OCI-LY7 (cell line): ENCODE results near the gene RSL24D1. TPM values are rescaled to one million over a fixed set of nuclear protein-coding genes. Genes with fewer than 3 reads are reported as not detected.

Experiments used
- BruUV-seq: library from RNA; stranded (reverse); fragments of 400-500 nt; replicated peaks from 2 replicates; lab custom pipeline; 2021; lab: Mats Ljungman, UMichigan
- CTCF ChIA-PET: fragments of 300-600 bp; sonication (Branson Sonifier 250); formaldehyde crosslinking; loops from one replicate; lab custom pipeline; 2022; ENCODE audit warnings: antibody characterized with exemption; ENCODE audit not compliant: unreplicated experiment; lab: Charles Lee
- POLR2A ChIA-PET: fragments of 300-600 bp; sonication (Branson Sonifier 250); formaldehyde crosslinking; loops from one replicate; lab custom pipeline; 2022; ENCODE audit warnings: antibody characterized with exemption; lab: Charles Lee
- DNase-seq: peaks from one replicate; pipeline ENCODE4 v3.0.0-alpha.2; 2015; ENCODE audit warnings: low spot score
- H2AFZ ChIP-seq: fragments of 200-600 bp; sonication (generic), shearing (Covaris generic); 2 replicates; pipeline ENCODE4 v1.6.1; 2014; ENCODE audit warnings: mild to moderate bottlenecking, antibody characterized with exemption, low read length, moderate library complexity
- H3K27ac ChIP-seq: fragments of 200-600 bp; sonication (generic); 2 replicates; pipeline ENCODE4 v1.5.1; 2014; ENCODE audit warnings: mixed run types, low read depth, mild to moderate bottlenecking, moderate library complexity, low read length, inconsistent platforms; ENCODE audit not compliant: poor library complexity, severe bottlenecking
- H3K36me3 ChIP-seq: fragments of 200-600 bp; sonication (generic); 2 replicates; pipeline ENCODE4 v1.6.1; 2014; ENCODE audit warnings: mild to moderate bottlenecking, antibody characterized with exemption, low read length, moderate library complexity, mixed read lengths; ENCODE audit not compliant: insufficient read depth
- H3K4me1 ChIP-seq: fragments of 200-600 bp; sonication (generic); 2 replicates; pipeline ENCODE4 v1.5.1; 2014; ENCODE audit warnings: mild to moderate bottlenecking, low read length; ENCODE audit not compliant: insufficient read depth, poor library complexity, severe bottlenecking
- H3K4me2 ChIP-seq: fragments of 200-600 bp; sonication (generic); 2 replicates; pipeline ENCODE4 v1.6.1; 2014; ENCODE audit warnings: mild to moderate bottlenecking, low read length
- H3K4me3 ChIP-seq: fragments of 200-600 bp; sonication (generic); 2 replicates; pipeline ENCODE4 v1.5.1; 2014; ENCODE audit warnings: mild to moderate bottlenecking, low read depth, low read length; ENCODE audit not compliant: poor library complexity, severe bottlenecking
- H3K79me2 ChIP-seq: fragments of 200-600 bp; sonication (generic); 2 replicates; pipeline ENCODE4 v1.6.1; 2016; ENCODE audit warnings: low read depth, mild to moderate bottlenecking, low read length, moderate library complexity, mixed read lengths; ENCODE audit not compliant: insufficient read depth
- H3K9me2 ChIP-seq: fragments of 200-600 bp; sonication (generic); 2 replicates; pipeline ENCODE4 v1.6.1; 2016; ENCODE audit warnings: mild to moderate bottlenecking, low read length, mixed read lengths; ENCODE audit not compliant: insufficient read depth
- H3K9me3 ChIP-seq: fragments of 200-600 bp; sonication (generic); 2 replicates; pipeline ENCODE4 v1.6.1; 2014; ENCODE audit warnings: mild to moderate bottlenecking, mixed run types, low read length, mixed read lengths
- H4K20me1 ChIP-seq: fragments of 200-600 bp; sonication (generic); 2 replicates; pipeline ENCODE4 v1.6.1; 2014; ENCODE audit warnings: mild to moderate bottlenecking, antibody characterized with exemption, low read length, moderate library complexity, mixed read lengths; ENCODE audit not compliant: insufficient read depth
- EZH2phosphoT487 ChIP-seq: fragments of 200-600 bp; sonication (generic); IDR thresholded peaks from 2 replicates; pipeline ENCODE4 v1.6.1; 2018; ENCODE audit warnings: low read depth, borderline replicate concordance, mild to moderate bottlenecking, mixed run types, antibody characterized with exemption, low read length, moderate library complexity, mixed read lengths
- intact Hi-C: fragments of 100-400 bp; cut with micrococcal nuclease; formaldehyde crosslinking; loops from one replicate; pipeline ENCODE4 v1.10.0; 2022; ENCODE audit not compliant: unreplicated experiment
- total RNA-seq, 2 experiments: library from RNA; depleted of rRNA in 1 of 2; stranded (reverse); fragments of >200 nt in 1 of 2; shearing (Covaris generic) in 1 of 2; gene quantifications; 2 replicates each; pipeline ENCODE4 v1.2.3, GENCODE V29; 2014 to 2022
- TF ChIP-seq, protein P1 (sequence below): fragments of 200-600 bp; sonication (generic); conservative IDR thresholded peaks from 2 replicates; pipeline ENCODE4 v1.5.1; 2014; ENCODE audit warnings: mild to moderate bottlenecking, antibody characterized with exemption, low read length, moderate library complexity, mixed read lengths

Gene RSL24D1
- total RNA-seq, 2 experiments from 2014 or later = 117 to 145 TPM

DNA sequence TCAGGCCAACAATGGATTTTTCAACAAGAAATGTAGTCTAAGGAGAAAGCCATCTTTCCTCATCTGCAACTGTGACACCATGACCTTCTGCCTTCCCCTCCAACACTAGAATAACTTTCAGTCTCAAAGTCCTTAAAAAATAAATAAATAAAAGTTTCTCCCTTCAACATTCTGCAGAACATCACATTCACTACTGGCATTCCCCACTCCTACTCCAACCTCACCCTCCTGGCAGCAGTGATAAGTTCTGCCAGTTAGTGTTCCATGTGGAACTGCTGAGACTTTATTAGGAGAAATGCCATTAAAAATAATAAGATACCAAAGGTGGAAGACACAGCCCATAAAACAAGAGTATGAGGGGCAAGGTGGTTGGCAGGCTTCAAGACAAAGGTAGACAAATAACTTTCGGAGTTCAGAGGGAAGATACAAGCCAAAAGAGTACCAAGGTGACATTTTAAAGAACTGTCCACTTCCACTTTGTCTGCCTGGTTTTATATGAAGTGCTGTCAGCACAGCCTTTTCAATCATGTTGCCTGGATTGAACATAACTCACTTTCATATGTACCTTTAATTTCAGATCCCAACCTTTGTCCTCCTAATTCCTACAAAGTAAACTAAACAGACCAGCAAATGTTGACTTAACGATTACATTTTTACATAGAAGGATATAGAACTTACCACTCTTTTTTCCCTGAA lies 37.5 kb upstream of the RSL24D1 start:
- Histone ChIP-seq H3K79me2 (no peaks in the 10 kb centered on the region), H2AFZ (no peak overlapping the region), H3K27ac (no peak overlapping the region), H3K4me3 (no peak overlapping the region), H3K4me2 (no peak overlapping the region), H3K9me3 (no peaks in the 10 kb centered on the region), H4K20me1 (no peaks in the 10 kb centered on the region), H3K4me1 (no peaks in the 10 kb centered on the region), H3K36me3 (no peaks in the 10 kb centered on the region), H3K9me2 (no peaks in the 10 kb centered on the region)
- no peak for TF ChIP-seq EZH2phosphoT487
- TF ChIP-seq, protein P1, sequence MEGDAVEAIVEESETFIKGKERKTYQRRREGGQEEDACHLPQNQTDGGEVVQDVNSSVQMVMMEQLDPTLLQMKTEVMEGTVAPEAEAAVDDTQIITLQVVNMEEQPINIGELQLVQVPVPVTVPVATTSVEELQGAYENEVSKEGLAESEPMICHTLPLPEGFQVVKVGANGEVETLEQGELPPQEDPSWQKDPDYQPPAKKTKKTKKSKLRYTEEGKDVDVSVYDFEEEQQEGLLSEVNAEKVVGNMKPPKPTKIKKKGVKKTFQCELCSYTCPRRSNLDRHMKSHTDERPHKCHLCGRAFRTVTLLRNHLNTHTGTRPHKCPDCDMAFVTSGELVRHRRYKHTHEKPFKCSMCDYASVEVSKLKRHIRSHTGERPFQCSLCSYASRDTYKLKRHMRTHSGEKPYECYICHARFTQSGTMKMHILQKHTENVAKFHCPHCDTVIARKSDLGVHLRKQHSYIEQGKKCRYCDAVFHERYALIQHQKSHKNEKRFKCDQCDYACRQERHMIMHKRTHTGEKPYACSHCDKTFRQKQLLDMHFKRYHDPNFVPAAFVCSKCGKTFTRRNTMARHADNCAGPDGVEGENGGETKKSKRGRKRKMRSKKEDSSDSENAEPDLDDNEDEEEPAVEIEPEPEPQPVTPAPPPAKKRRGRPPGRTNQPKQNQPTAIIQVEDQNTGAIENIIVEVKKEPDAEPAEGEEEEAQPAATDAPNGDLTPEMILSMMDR = no peak
- intact Hi-C loops = no loop called here
- no peak for DNase-seq
- POLR2A ChIA-PET = interaction anchor here (0.5 to 0.6 kb wide), 2 partner anchors 17 to 762 kb away, joined by 3 to 4 read pairs; no protein-coding TSS in a partner anchor
- no TSS peak for BruUV-seq
- CTCF ChIA-PET = no interaction called here

DNA sequence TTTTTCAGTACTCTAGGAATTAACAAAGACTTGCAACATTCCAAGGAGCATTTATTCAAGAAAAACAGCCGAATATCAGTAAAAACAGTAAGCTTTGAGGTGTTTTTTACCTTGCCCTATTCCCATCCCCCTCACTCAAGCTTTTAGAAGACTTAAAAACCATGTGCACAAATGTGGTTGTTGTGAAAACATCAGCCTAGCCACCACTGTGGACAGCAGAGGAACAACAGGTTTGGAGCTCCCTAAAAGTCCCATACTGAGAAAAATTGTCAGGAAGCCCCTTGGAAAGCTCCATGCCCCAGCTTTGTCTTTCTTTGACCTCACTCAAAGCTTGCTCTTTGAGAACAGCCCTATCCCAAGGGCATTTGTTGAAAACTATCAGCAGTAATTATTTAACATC lies 34.7 kb upstream of the RSL24D1 start:
- Histone ChIP-seq H3K27ac (no peak overlapping the region), H3K36me3 (no peaks in the 10 kb centered on the region), H3K4me1 (no peaks in the 10 kb centered on the region), H3K79me2 (no peaks in the 10 kb centered on the region), H4K20me1 (no peaks in the 10 kb centered on the region), H3K4me3 (no peak overlapping the region), H2AFZ (no peak overlapping the region), H3K9me3 (no peaks in the 10 kb centered on the region), H3K9me2 (no peaks in the 10 kb centered on the region), H3K4me2 (no peak overlapping the region)
- intact Hi-C loops = no loop called here
- DNase-seq = no peak
- ChIA-PET POLR2A (interaction anchor here (0.7 kb wide), 2 partner anchors 36 to 41 kb away, joined by 3 to 4 read pairs; no protein-coding TSS in a partner anchor), CTCF (interaction anchor here (1.0 kb wide), 1 partner anchor 11 kb away, joined by 3 read pairs; no protein-coding TSS in a partner anchor)
- no TSS peak for BruUV-seq
- no peak for TF ChIP-seq EZH2phosphoT487

- Histone ChIP-seq H4K20me1 (no peaks in the 10 kb centered on the region), H3K36me3 (no peaks in the 10 kb centered on the region), H3K79me2 (no peaks in the 10 kb centered on the region), H3K27ac (no peak overlapping the region), H3K4me2 (no peak overlapping the region), H3K4me3 (no peak overlapping the region), H2AFZ (no peak overlapping the region), H3K9me2 (no peaks in the 10 kb centered on the region), H3K4me1 (no peaks in the 10 kb centered on the region), H3K9me3 (no peaks in the 10 kb centered on the region)
- CTCF ChIA-PET = no interaction called here
- DNase-seq = no peak
- no peak for TF ChIP-seq EZH2phosphoT487
- TF ChIP-seq, protein P1 = no peak
- no TSS peak for BruUV-seq
- intact Hi-C loops = no loop called here
- POLR2A ChIA-PET = interaction anchor here (0.7 kb wide), 2 partner anchors 36 to 42 kb away, joined by 3 to 4 read pairs; no protein-coding TSS in a partner anchor
Observed at GRCh38 chr15:55230953-55231352, 34.2 kb upstream of the RSL24D1 start.
